Measurements from ENCODE around the gene ZNF496. TPM values are rescaled to one million over a fixed set of nuclear protein-coding genes. Genes with fewer than 3 reads are reported as not detected.

The ZNF496 gene
- total RNA-seq, 1 donor from 2014 or later: 39.0 TPM

- H3K27ac ChIP-seq: no peak overlapping the region
Observed at GRCh38 chr1:247337250-247337746, 5.6 kb upstream of the ZNF496 start.

GRCh38 chr1:247336390-247336789 lies 4.7 kb upstream of the ZNF496 start:
- no peaks in the 10 kb centered on the region for H3K36me3 ChIP-seq
- no peak overlapping the region for H3K4me3 ChIP-seq
- H3K27ac ChIP-seq: peak overlapping the region; percentile 70
- intact Hi-C loops (cut with DNase I): no loop called here
- TF ChIP-seq CTCF (IDR thresholded peaks at IDR 0.05) (no peak), POLR2A (IDR thresholded peaks at IDR 0.05) (no peak), POLR2AphosphoS5 (IDR thresholded peaks at IDR 0.05; ENCODE audit: insufficient read depth in 1 of 2, low read depth in 1 of 2) (no peak)
- H3K4me1 ChIP-seq: peaks cover 61% of the 10 kb centered on the region
- H3K27me3 ChIP-seq: no peaks in the 10 kb centered on the region
- no peak for DNase-seq (ENCODE audit: extremely low spot score in 2 of 2)
- H3K9me3 ChIP-seq: no peaks in the 10 kb centered on the region

More at GRCh38 chr1:247337250-247337746, 5.6 kb upstream of the ZNF496 start:
- H3K4me3 ChIP-seq: no peak overlapping the region
- H3K27me3 ChIP-seq: no peaks in the 10 kb centered on the region
- H3K4me1 ChIP-seq: peaks cover 58% of the 10 kb centered on the region
- TF ChIP-seq POLR2AphosphoS5 (IDR thresholded peaks at IDR 0.05; ENCODE audit: insufficient read depth in 1 of 2, low read depth in 1 of 2) (no peak), CTCF (IDR thresholded peaks at IDR 0.05) (no peak), POLR2A (IDR thresholded peaks at IDR 0.05) (no peak)
- intact Hi-C loops (cut with DNase I): no loop called here
- H3K9me3 ChIP-seq: no peaks in the 10 kb centered on the region
- H3K36me3 ChIP-seq: no peaks in the 10 kb centered on the region
- DNase-seq (ENCODE audit: extremely low spot score in 2 of 2): no peak

GRCh38 chr1:247335882-247336281 lies 4.2 kb upstream of the ZNF496 start:
- peak overlapping the region; percentile 70 for H3K27ac ChIP-seq
- no peaks in the 10 kb centered on the region for H3K27me3 ChIP-seq
- no peaks in the 10 kb centered on the region for H3K9me3 ChIP-seq
- intact Hi-C loops (cut with DNase I): no loop called here
- DNase-seq (ENCODE audit: extremely low spot score in 2 of 2): no peak
- no peaks in the 10 kb centered on the region for H3K36me3 ChIP-seq
- peaks cover 62% of the 10 kb centered on the region for H3K4me1 ChIP-seq
- TF ChIP-seq POLR2A (IDR thresholded peaks at IDR 0.05) (no peak), CTCF (IDR thresholded peaks at IDR 0.05) (no peak)
- peak overlapping the region in 1 of 2 donors; percentile 9 for H3K4me3 ChIP-seq

GRCh38 chr1:247334378-247335133 lies 2.9 kb upstream of the ZNF496 start:
- Histone ChIP-seq H3K36me3 (peaks cover 0 to under 1% of the 10 kb centered on the region in 2 donors), H3K4me1 (peaks cover 75% of the 10 kb centered on the region), H3K27me3 (no peaks in the 10 kb centered on the region), H3K27ac (peak overlapping the region; percentile 70), H3K9me3 (no peaks in the 10 kb centered on the region), H3K4me3 (no peak overlapping the region)
- intact Hi-C loops (cut with DNase I): loop anchor here (5.0 kb wide), 1 partner anchor 1087 kb away; no protein-coding TSS in a partner anchor
- no peak for DNase-seq (ENCODE audit: extremely low spot score in 2 of 2)
- no peak for TF ChIP-seq POLR2AphosphoS5 (IDR thresholded peaks at IDR 0.05; ENCODE audit: insufficient read depth in 1 of 2, low read depth in 1 of 2)
- no peak for TF ChIP-seq POLR2A (IDR thresholded peaks at IDR 0.05)
- TF ChIP-seq CTCF (IDR thresholded peaks at IDR 0.05): no peak
